NK-92 treated with Interleukin-12 subunit alpha and Interleukin-12 subunit beta, amount 100 ng/mL, for 24 hours (cell line): ENCODE measurements around the gene PTCD3.

ENCODE experiments used
- DNase-seq: peaks from one replicate; lab custom pipeline; 2025; lab: John Stamatoyannopoulos, UW

Gene PTCD3

DNA sequence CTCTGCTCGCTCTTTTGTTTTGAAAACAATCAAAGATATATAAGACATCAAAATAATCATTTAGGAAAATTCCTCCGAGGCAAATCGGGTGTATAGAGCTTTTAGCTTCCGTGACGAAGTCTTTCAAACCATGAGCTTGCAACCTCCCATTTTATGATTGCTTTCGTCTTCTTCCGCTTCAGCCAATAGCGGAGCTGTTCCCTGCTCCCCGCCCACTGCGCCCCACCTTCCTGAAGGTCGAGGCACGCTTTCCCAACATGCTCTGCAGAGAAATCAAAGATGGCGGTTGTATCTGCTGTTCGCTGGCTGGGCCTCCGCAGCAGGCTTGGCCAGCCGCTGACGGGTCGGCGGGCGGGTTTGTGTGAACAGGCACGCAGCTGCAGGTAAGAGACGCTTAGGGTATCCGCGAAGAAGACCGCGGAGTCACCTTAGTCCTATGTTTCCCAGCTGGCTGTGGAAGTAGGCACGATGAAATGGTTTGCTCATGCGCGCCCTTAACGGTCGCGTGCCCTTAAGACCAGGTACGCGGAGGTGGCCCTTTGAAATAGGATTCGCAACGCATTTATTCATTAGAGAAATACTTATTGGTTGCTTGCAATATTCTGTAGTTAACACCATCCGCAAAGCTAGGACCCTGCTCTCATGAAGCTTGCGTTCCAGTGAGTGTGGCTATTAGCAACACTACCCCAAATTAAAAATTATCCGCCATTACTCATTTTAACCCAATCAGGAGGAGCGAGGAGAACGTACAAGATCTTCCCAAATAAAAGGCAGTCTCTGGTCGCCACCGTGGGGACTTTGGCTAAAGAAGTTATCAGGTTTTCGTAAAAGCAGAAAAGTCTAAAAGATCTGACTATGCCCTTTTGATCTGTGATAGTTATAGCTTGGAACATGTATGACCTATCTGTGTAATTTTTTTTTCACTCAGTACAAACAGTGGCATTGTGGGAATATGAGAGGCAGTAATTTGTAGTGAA, at the start of gene PTCD3:
Gene PTCD3, plus strand, starts transcription at position 267 of the 977 bp plus-strand sequence. Its CDS starts 13 bp downstream, at position 280.
- peak; percentile 93 for DNase-seq

DNA sequence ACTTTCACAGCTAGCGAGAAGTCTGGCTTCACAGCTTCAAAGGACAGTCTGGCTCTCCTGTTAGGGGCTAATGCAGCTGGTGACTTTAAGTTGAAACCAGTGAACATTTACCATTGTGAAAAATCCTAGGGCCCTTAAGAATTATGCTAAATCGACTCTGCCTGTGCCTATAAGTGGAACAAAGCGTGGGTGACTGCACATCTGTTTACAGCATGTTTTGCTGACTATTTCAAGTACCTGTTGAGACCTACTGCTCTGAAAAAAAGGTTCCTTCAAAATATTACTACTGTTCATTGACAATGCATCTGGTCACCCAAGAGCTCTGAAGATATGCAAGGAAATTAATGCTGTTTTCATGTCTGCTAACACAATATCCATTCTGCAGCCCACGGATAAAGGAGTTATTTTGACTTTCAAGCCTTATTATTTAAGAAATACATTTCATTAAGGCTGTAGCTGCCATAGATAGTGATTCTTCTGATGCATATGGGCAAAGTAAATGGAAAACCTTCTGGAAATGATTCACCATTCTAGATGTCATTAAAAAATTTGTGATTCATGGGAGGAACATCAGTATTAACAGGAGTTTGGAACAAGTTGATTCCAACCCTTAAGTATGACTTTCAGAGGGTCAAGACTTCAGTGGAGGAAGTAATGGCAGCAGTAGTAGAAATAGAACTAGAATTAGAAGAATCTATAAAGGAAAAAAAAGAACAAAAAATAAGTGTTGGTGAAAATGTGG, 49.3 kb upstream of the PTCD3 start:
- DNase-seq: no peak

DNA sequence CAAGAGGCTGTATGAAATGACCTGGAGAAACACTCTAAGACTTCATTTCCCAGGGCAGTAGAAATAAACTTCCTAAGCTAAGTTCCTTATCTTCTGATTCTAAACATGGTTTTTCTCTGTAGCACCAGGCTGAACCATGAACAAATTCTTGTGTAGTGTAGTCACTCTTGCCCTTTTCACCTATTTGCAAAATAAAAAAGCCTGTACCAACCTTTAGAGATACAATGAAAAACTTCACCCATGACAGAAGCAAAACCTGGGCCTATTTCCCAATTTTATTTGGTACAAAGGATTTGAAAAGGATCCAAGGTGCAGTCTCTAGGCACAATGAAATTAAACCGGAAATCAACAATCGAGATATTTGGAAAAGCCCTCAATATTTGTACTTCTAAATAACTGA, 44.0 kb upstream of the PTCD3 start:
- DNase-seq: no peak

DNA sequence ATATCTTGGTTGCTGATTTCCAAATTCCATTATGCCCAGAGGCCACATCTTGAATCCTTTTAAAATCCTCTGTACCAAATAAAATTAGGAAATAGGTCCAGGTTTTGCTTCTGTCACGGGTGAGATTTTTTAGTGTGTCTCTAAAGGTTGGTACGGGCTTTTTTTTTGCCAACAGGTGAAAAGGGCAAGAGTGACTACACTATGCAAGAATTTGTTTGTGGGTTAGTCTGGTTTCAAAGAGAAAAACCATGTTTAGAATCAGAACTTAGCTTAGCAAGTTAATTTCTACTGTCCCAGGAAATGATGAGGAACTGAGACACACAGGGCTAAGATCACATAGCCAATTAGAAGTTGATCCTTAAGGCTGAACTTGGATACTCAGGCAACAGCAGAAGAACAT, 42.0 kb upstream of the PTCD3 start:
- no peak for DNase-seq

DNA sequence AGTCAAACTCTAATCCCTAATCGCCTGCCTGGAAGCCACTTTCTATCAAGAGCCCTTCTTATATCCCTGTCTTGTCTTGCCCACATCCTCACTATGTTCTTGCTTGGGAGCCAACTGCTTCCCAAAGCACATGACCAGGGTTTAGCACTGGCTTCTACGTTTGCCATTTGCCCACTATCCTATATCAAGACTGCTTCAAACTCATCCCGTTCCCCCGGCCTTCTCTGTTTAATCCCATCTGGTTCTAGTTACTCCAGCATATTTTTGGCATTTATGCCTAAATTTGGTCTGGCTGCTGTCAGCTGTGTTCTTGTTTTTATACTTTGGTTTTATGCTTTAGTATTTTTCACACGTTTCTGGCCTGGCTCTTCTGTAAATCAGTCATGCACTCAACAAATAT, 40.5 kb upstream of the PTCD3 start:
- no peak for DNase-seq

DNA sequence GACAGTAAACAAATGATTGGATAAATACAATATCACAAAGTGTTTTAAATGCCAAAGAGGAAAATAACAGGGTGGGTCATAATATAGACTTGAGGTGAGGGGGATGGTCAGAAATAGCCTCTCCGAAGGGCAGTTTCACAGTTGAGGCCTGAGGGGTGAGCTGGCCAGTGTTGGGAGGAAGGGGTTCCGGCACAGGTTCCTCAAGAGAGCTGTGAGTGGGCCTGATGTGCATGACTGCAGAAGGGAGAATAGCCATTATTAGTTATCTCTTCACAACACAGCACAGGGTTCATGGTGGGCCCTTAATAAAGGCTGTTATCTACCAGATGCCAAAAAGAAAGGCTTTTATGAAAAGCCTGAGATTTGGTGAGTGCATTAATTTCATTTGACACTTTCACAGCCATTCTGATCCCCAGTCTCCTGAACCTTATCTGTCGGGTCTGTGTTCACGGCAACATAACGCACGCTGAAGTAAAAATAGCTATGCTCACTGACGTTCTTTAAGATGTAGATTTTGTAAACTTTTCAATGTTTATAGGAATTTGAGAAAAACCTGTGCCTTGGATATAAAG, 39.9 kb upstream of the PTCD3 start:
- no peak for DNase-seq

DNA sequence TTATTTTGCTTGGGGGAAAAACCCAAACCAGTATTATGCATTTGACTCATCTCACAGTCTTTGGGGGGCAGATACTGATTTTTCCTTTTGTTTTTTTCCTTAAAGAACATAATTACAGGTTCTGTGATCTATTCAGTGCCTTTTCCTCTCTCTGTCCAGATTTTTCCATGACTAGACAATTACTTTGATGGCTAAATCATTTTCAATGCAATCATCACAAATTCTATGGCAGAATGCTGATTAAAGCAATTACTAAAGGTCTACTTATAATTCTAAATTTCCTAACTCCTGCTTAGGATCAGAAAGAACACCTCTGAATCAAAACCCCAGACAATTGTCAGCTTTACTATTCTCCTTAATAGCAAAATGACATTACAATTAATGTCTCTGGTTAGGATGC, 39.1 kb upstream of the PTCD3 start:
- no peak for DNase-seq

DNA sequence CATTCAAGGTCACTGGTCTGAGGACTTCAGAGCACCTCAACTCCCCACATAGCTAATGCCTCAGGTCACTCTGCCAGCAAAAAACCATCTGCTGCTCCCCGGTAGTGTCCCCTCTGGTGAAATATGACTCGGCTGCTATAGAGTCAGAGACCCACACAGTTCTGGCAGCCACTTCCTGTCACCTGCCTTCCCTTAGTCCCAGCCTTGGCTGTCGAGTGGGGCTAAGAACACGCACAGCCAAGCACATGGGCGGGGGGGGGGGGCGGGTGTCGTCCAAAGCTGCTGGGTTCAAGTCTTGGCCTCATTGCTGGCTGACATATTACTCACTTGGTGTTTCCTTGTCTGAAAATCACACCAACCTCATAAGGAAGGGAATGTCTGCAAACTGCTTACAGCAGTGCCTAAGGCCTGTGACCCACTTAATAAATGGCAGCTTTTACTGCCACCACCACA, 37.9 kb upstream of the PTCD3 start:
- DNase-seq: peak; percentile 56

DNA sequence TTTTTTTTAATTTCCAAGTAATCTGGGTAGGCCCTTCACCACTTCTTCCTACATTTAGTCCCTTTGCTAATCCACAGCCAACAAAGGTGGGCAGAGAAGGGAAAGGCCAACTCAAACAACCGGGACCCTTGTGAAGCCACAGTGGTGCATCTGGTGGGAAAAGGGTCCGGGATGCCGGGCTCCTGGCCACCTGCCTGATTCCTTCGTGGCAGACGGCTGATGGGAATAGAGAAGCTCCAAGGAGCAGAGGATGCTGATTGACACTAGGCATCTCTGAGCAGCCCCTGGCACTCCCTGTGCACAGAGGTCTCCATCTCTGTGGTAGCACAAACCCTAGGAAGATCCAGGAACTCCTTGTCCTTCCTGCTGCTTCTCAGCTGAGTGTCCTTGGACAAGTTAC, 37.4 kb upstream of the PTCD3 start:
- no peak for DNase-seq

DNA sequence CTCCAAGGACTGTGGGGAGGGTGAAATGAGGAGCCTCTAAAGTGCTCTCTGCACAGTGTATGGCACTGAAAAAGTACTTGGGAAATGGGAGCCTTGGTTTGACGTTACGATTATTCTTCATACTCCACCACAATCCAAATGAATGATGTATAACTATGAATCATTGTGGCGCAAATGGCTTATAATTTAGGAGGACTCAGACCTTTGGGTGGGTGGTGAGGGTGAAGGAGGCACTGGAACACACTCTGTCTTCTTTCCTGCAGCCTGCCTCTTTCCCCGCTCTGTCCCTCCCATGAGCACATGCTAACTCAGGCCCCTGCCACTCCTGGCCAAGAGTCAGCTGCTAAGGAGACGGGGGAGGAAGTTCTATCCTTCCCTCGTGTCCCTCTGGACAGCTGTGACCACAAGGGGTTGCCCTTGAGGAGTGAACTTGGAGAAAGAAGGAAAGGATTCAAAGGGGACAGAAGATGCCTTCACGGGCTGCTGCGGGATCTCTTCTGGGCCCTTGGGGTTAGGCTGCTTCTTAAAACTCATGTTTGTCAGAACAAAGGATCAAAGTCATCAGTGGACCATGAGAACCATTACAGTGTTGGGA, 36.8 kb upstream of the PTCD3 start:
- DNase-seq: no peak

DNA sequence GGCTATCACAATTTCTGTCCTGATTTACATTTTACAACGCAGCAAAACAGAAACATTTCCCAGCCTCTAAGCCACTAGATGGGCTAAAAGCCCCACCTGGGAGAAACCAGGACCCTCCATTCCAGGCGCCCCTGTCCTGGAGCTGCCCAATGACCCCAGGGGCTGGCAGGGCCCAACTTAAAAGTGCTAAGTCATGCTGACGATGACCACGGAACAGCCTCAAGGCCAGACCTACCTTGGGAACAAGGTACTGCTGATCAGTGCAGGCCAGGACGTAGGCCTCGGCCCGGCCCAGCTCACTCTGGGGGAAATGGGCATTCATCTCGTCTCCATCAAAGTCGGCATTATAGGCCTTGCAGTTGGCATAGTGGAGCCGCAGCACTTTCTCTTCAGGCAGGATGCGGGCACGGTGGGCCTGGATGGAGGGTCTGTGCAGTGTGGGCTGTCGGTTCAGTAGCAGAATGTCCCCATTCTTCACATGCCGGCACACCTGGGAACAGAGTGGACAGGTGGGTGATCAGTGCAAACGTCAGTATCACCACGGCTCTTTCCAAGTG, 36.2 kb upstream of the PTCD3 start:
- no peak for DNase-seq

DNA sequence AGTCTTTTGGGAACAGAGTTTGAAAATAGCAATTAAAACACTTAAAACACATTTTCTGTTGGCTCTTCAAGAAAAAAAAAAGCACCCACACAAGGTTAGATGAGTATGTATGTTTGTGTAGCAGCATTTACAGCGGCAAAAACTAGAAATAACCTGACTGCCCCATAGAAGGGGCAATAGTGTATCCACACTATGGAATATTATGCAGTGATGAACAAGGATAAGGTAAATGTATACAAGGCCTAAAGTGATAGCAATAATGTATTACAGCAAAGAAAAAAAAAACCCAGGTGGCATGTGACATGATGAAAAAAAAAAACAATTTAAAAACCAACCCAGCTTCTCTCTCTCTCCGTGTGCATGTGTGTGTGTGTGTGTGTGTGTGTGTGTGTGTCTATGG, 35.2 kb upstream of the PTCD3 start:
- DNase-seq: no peak

DNA sequence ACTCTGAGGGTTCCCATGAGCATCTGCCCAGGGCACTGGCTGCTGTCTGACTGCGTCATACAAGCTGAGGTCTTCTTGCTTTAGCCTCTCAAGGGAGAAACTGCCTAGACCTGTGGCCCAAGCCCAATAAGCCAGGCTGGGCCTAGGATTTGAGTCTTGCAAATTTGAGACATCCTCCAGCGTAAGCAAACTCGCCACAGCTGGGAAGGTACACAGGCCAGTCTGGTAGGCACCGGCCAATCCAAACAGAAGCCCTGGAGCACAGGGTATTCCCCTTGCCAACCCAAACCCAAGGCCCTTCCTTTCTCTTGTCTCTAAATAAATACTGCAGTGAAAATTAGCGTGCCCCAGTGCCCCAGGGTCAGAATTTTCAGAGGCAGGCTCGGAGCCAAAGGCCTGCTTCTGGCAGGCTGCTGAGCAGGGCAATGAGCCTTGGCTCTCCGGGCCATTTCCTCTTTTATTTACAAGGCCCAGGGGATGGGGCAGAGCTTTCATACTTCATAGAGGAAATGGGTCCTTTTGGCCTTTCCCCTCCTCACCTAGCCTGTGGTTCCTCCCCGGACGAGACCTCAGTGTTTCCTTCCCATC, 33.7 kb upstream of the PTCD3 start:
- DNase-seq: no peak

DNA sequence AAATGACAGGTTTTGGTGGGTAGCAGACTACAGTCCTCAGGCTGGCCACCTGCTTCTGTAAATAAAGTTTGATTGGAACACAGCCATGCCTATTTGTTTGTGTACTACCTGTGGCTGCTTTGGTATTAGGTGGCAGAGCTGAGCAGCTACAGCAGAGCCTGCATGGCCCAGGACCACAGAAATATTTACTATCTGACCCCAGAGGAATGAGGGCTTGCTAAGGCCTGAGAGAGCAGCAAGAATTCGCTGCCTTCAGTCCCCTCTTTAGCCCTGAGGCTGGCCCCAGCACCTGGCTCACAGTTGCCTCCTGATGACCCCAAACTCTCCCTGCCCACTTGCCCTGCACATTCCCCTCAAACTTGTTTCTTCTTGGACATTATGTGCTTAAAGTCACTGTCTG, 32.8 kb upstream of the PTCD3 start:
- DNase-seq: no peak

DNA sequence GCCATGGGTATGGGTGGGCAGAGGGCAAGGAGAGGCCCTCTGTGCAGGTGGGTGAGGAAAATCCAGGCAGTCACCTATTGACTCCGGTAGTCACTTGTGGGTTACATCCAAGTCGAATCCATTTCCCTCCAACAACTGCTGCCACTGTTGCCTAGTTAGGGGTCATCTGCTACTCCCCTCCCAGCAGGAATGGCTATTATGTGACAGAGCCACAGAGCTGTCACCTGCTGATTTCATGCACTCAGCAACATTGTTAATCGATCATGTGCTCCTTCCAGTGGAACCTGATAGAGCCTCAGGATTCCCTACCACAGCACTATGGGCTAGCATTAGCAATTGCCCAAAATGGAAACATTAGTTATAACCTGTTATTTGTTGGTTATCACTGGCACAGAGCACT, 31.8 kb upstream of the PTCD3 start:
- DNase-seq: no peak

DNA sequence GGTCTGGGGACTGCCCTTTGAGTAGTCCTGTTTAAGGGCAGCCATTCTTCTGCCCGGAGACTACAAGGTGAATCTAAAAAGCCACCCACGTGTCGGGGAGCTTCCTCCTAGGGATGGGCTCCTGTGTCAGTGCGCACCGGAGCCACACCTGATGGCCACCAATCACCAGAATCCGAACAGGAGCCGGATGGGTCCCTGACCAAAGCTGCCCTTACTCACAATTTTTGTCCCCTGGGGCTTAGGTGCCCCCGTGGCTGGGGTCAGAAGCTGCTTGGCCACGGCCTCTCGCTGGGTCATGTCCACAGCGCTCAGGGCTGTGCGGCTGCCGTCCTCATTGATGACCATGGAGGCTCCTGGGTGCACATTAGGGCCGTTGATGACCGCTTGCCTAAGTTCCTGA, 31.2 kb upstream of the PTCD3 start:
- DNase-seq: no peak

DNA sequence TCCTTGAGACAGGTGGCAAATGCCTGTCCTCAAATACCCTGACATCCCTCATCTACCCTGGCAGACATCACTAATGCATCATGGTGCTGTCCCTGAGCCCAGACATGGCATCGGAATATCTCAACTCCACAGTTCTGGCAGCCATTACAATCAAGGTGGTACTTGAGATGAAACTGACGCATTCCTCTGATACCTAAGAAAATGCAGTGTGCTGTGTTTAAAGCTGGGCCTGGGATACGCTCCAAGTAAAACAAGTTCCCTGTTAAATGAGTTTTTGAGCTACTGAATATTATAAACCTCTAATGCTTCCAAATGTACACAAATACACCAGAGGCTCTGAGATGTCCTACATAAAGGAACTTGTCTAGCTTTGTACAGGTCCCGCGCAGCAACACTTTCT, 30.1 kb upstream of the PTCD3 start:
- DNase-seq: no peak

DNA sequence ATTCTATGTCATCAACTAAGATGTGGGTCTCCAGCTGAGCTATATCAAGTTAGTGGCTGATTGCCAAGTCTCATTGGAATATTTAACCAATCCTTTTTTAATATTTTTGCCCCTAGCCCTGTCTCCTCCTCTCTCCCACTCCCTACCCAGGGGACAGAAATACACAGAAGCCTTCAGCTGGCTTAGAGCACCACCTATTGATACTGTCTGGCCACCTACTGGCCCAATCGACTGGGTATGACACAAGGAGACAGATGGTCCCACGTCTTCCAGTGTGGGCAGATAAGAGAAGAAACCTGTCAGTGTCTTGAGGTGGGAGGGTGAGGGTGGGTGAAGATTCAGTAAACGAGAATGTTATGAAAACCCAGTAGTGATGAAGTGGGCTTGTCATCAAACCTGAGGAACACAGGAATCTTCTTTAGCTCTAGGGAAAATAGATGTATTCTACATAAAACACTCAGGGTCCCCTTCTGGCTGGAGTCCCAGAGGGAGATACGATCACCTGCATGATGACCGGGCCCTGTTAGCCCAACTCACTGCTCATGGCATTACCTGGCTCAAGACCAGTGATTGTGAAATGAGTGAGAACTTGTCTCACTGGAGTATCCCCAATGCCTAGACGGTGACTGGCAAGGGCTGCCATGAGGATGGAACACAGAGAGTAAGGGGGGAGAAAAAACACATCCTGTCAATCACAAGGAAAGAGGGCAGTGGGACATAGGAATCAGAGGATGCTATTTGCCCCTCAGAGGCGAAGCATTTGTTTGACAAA, 27.1 kb upstream of the PTCD3 start:
- DNase-seq: peak; percentile 22

DNA sequence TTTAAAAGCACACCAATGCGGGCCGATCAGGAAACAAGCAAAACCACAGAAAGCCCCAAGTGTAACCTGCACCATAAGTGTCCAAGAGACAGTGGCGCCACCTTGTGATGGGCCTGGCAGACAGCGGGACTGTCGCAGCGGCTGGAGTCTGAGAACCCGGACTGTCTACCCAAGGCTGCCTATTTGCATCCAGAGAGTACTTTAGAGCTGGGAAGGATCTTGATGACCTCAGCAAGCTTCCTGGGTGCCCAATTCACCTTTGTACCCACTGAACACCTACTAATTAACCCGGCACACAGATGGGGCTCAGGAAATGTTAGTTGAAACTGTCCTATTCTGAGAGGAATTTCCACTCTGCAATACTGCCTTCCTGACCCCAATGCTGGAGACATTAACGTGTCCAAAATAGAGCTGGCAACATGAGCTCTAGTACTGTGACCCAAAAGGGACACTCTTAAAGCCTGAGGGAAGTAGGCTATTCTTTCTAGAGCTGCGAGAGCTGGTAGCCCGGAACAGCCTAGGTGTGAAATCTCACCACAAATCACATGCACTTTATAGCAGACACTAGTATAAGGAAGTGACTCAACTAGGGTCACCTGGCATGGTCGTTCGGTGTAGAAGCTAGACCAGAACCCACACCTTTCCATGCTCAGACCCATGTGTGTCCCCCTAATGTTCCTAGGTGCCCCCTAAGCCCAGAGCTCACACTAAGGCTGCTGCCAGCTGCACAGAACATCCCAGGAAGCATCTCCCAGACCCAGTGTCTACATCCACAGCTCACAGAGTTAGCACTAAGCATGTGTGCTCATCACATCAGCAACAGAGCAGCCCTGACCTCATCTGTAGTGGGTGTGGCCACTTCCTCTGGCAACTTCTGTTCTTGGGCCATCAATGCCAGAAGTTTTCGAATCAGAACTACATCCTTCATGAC, 25.8 kb upstream of the PTCD3 start:
- peak; percentile 78 for DNase-seq

DNA sequence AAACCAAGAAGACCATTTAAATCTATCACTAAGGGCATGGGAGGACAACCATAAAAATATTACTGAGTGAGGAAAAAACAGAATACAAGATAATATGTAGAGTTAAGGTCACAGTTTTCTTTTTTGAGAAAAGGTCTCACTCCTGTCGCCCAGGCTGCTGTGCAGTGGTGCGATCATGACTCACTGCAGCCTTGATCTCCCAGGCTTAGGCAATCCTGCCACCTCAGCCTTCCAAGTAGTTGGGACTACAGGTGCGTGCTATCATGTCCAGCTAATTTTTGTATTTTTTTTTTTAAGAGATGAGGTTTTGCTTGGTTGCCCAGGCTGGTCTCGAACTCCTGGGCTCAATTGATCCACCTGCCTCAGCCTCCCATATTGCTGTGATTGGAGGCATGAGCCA, 24.3 kb upstream of the PTCD3 start:
- peak; percentile 38 for DNase-seq
